H9 (cell line): ENCODE results near the gene RFESD. TPM values are rescaled to one million over a fixed set of nuclear protein-coding genes. Genes with fewer than 3 reads are reported as not detected.

Experiments
- DNase-seq: peaks from one replicate; pipeline ENCODE4 v3.0.0-alpha.2; 2017
- H2AFZ ChIP-seq: one replicate; pipeline ENCODE4 v1.6.1; 2013; ENCODE audit warnings: mild to moderate bottlenecking, low read length, control low read depth, moderate library complexity
- H2AK5ac ChIP-seq: 2 replicates; pipeline ENCODE4 v1.6.1; 2013; ENCODE audit warnings: low read length, control low read depth, mixed read lengths; ENCODE audit not compliant: insufficient read length
- H2BK120ac ChIP-seq: one replicate; pipeline ENCODE4 v1.6.1; 2013; ENCODE audit warnings: low read depth, mild to moderate bottlenecking, low read length, control low read depth, inconsistent platforms; ENCODE audit not compliant: poor library complexity, severe bottlenecking
- H2BK12ac ChIP-seq: 2 replicates; pipeline ENCODE4 v1.6.1; 2013; ENCODE audit warnings: low read length, control low read depth, mixed read lengths, low read depth; ENCODE audit not compliant: insufficient read length
- H2BK15ac ChIP-seq: 2 replicates; pipeline ENCODE4 v1.6.1; 2013; ENCODE audit warnings: low read depth, low read length, control low read depth
- H2BK20ac ChIP-seq: one replicate; pipeline ENCODE4 v1.6.1; 2013; ENCODE audit warnings: low read depth, mild to moderate bottlenecking, low read length, control low read depth, inconsistent platforms; ENCODE audit not compliant: poor library complexity, severe bottlenecking
- H2BK5ac ChIP-seq: 2 replicates; pipeline ENCODE4 v1.6.1; 2013; ENCODE audit warnings: low read length, control low read depth, mixed read lengths; ENCODE audit not compliant: insufficient read length
- H3K14ac ChIP-seq: 2 replicates; pipeline ENCODE4 v1.6.1; 2013; ENCODE audit warnings: low read length, control low read depth; ENCODE audit not compliant: insufficient read depth
- H3K18ac ChIP-seq: 2 replicates; pipeline ENCODE4 v1.6.1; 2013; ENCODE audit warnings: low read depth, mild to moderate bottlenecking, mixed read lengths, low read length, control low read depth; ENCODE audit not compliant: insufficient read length
- H3K23ac ChIP-seq: 2 replicates; pipeline ENCODE4 v1.6.1; 2013; ENCODE audit warnings: low read length, control low read depth, mixed read lengths, low read depth; ENCODE audit not compliant: insufficient read length
- H3K23me2 ChIP-seq: 2 replicates; pipeline ENCODE4 v1.6.1; 2013; ENCODE audit warnings: low read depth, mild to moderate bottlenecking, mixed read lengths, low read length, control low read depth; ENCODE audit not compliant: insufficient read length, poor library complexity, severe bottlenecking
- H3K27ac ChIP-seq: 2 replicates; pipeline ENCODE4 v1.5.1; 2013; ENCODE audit warnings: low read length, control low read depth, mixed read lengths, low read depth; ENCODE audit not compliant: insufficient read length
- H3K27me3 ChIP-seq: 2 replicates; pipeline ENCODE4 v1.6.1; 2013; ENCODE audit warnings: low read length, control low read depth, inconsistent platforms; ENCODE audit not compliant: insufficient read depth
- H3K4ac ChIP-seq: 2 replicates; pipeline ENCODE4 v1.6.1; 2013; ENCODE audit warnings: low read depth, mild to moderate bottlenecking, control low read depth, inconsistent platforms, low read length, moderate library complexity
- H3K4me1 ChIP-seq: 2 replicates; pipeline ENCODE4 v1.6.1; 2013; ENCODE audit warnings: low read length, control low read depth, inconsistent platforms; ENCODE audit not compliant: insufficient read depth
- H3K4me2 ChIP-seq: 2 replicates; pipeline ENCODE4 v1.6.1; 2013; ENCODE audit warnings: low read length, control low read depth, mixed read lengths; ENCODE audit not compliant: insufficient read length, insufficient read depth
- H3K56ac ChIP-seq: 2 replicates; pipeline ENCODE4 v1.6.1; 2013; ENCODE audit warnings: low read depth, mild to moderate bottlenecking, mixed read lengths, low read length, control low read depth; ENCODE audit not compliant: insufficient read length
- H3K79me1 ChIP-seq: 2 replicates; pipeline ENCODE4 v1.6.1; 2013; ENCODE audit warnings: low read depth, mild to moderate bottlenecking, moderate library complexity, low read length, control low read depth, inconsistent platforms; ENCODE audit not compliant: insufficient read depth, poor library complexity, severe bottlenecking
- H3K79me2 ChIP-seq: 2 replicates; pipeline ENCODE4 v1.6.1; 2013; ENCODE audit warnings: low read length, control low read depth, inconsistent platforms; ENCODE audit not compliant: insufficient read depth
- H3K9ac ChIP-seq: 2 replicates; pipeline ENCODE4 v1.6.1; 2013; ENCODE audit warnings: low read length, control low read depth, mixed read lengths; ENCODE audit not compliant: insufficient read length; ENCODE audit errors: extremely low read depth
- H3K9me3 ChIP-seq: one replicate; pipeline ENCODE4 v1.6.1; 2013; ENCODE audit warnings: low read depth, low read length, inconsistent platforms; ENCODE audit not compliant: control insufficient read depth
- H3T11ph ChIP-seq: one replicate; pipeline ENCODE4 v1.6.1; 2013; ENCODE audit warnings: mild to moderate bottlenecking, low read length, control low read depth, inconsistent platforms
- H4K20me1 ChIP-seq: one replicate; pipeline ENCODE4 v1.6.1; 2013; ENCODE audit not compliant: control insufficient read depth, insufficient read length, insufficient read depth
- H4K5ac ChIP-seq: 2 replicates; pipeline ENCODE4 v1.6.1; 2013; ENCODE audit warnings: low read depth, mild to moderate bottlenecking, mixed read lengths, low read length, control low read depth; ENCODE audit not compliant: insufficient read length
- H4K8ac ChIP-seq: replicated peaks from 2 replicates; pipeline ENCODE4 v1.6.1; 2013; ENCODE audit warnings: low read length, control low read depth, mixed read lengths, low read depth; ENCODE audit not compliant: insufficient read length
- H4K91ac ChIP-seq: 2 replicates; pipeline ENCODE4 v1.6.1; 2013; ENCODE audit warnings: low read depth, mild to moderate bottlenecking, moderate library complexity, mixed read lengths, low read length, control low read depth; ENCODE audit not compliant: insufficient read length
- H3K27ac Mint-ChIP-seq, 3 experiments: 2 replicates in 2 of 3; 3 replicates in 1 of 3; pipeline ENCODE4 v1.8.0; 2020 to 2021; ENCODE audit warnings: mixed read lengths in 3 of 3, mild to moderate bottlenecking in 1 of 3, moderate library complexity in 1 of 3
- H3K27me3 Mint-ChIP-seq: 2 replicates; pipeline ENCODE4 v1.8.0; 2021; ENCODE audit warnings: low read depth, mild to moderate bottlenecking, moderate library complexity, mixed read lengths
- H3K36me3 Mint-ChIP-seq, 3 experiments: 2 replicates in 2 of 3; 3 replicates in 1 of 3; pipeline ENCODE4 v1.8.0; 2020 to 2021; ENCODE audit warnings: low read depth in 3 of 3, mixed read lengths in 3 of 3; ENCODE audit not compliant: insufficient read depth in 1 of 3
- H3K4me1 Mint-ChIP-seq, 2 experiments: 2 replicates each; pipeline ENCODE4 v1.8.0; 2020; ENCODE audit warnings: mixed read lengths in 2 of 2
- H3K4me3 Mint-ChIP-seq, 2 experiments: 2 replicates in 1 of 2; 3 replicates in 1 of 2; pipeline ENCODE4 v1.8.0; 2020 to 2021; ENCODE audit warnings: mild to moderate bottlenecking in 2 of 2, mixed read lengths in 2 of 2, moderate library complexity in 1 of 2
- H3K9me3 Mint-ChIP-seq, 2 experiments: 2 replicates in 1 of 2; 3 replicates in 1 of 2; pipeline ENCODE4 v1.8.0; 2020; ENCODE audit warnings: mild to moderate bottlenecking in 2 of 2, mixed read lengths in 2 of 2, moderate library complexity in 1 of 2
- WGBS: extraction: QIAGEN DNeasy Blood & Tissue Kit; methylation state at CpG from one replicate; pipeline ENCODE4 v1.1.7; 2013; ENCODE audit warnings: missing lambda C conversion rate, low lambda C conversion rate, mixed read lengths; ENCODE audit not compliant: insufficient read length; ENCODE audit errors: extremely low coverage; 5-methylcytosine and 5-hydroxymethylcytosine counted together
- total RNA-seq: library from RNA; stranded (reverse); gene quantifications from 2 replicates; pipeline ENCODE4 v1.2.1, GENCODE V29; 2021
- TF ChIP-seq, protein P1 (sequence below): fragments of 200-600 bp; sonication (generic); conservative IDR thresholded peaks from 3 replicates; pipeline ENCODE4 v1.8.0; 2021; ENCODE audit warnings: antibody characterized with exemption, mild to moderate bottlenecking

RFESD gene
- total RNA-seq, 1 experiment from 2014 or later = 1.7 TPM

- Histone ChIP-seq H4K8ac (no peak overlapping the region), H4K91ac (no peak overlapping the region), H2BK120ac (no peak overlapping the region), H3K27me3 (no peaks in the 10 kb centered on the region), H2AK5ac (no peak overlapping the region), H2AFZ (no peak overlapping the region), H4K5ac (no peak overlapping the region), H3K14ac (no peak overlapping the region), H2BK12ac (no peak overlapping the region), H3K56ac (no peak overlapping the region), H3K79me1 (no peaks in the 10 kb centered on the region), H3K9ac (no peak overlapping the region), H4K20me1 (no peaks in the 10 kb centered on the region), H3K23me2 (no peaks in the 10 kb centered on the region), H2BK20ac (no peak overlapping the region), H3K9me3 (peaks cover 20% of the 10 kb centered on the region), H2BK15ac (no peak overlapping the region), H3K23ac (no peak overlapping the region), H2BK5ac (no peak overlapping the region), H3K4me2 (no peak overlapping the region), H3K27ac (no peak overlapping the region), H3K4ac (no peak overlapping the region), H3K18ac (no peak overlapping the region), H3K79me2 (no peaks in the 10 kb centered on the region), H3T11ph (no peak overlapping the region), H3K4me1 (no peaks in the 10 kb centered on the region)
- TF ChIP-seq, protein P1, sequence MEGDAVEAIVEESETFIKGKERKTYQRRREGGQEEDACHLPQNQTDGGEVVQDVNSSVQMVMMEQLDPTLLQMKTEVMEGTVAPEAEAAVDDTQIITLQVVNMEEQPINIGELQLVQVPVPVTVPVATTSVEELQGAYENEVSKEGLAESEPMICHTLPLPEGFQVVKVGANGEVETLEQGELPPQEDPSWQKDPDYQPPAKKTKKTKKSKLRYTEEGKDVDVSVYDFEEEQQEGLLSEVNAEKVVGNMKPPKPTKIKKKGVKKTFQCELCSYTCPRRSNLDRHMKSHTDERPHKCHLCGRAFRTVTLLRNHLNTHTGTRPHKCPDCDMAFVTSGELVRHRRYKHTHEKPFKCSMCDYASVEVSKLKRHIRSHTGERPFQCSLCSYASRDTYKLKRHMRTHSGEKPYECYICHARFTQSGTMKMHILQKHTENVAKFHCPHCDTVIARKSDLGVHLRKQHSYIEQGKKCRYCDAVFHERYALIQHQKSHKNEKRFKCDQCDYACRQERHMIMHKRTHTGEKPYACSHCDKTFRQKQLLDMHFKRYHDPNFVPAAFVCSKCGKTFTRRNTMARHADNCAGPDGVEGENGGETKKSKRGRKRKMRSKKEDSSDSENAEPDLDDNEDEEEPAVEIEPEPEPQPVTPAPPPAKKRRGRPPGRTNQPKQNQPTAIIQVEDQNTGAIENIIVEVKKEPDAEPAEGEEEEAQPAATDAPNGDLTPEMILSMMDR = no peak
- H3K36me3 Mint-ChIP-seq = peaks cover 16 to 30% (median 20%) of the 10 kb centered on the region in 3 experiments
- no peak for DNase-seq
- H3K4me3 Mint-ChIP-seq = no peak overlapping the region
- WGBS = no CpG with 5 or more reads among the region's 5 CpGs
- no peak overlapping the region for H3K27ac Mint-ChIP-seq
- H3K27me3 Mint-ChIP-seq = peaks cover 3% of the 10 kb centered on the region; the same call in 1 of the 2 replicates
- H3K9me3 Mint-ChIP-seq = peaks cover 26 to 28% of the 10 kb centered on the region in 2 experiments
- peaks cover 0 to 6% of the 10 kb centered on the region in 2 experiments; a peak in 1 of 4 replicates for H3K4me1 Mint-ChIP-seq
Observed at GRCh38 chr5:95630394-95630917, 16.1 kb upstream of the RFESD start.
